Epithelial cell of proximal tubule (primary cell): ENCODE data around the gene ATP6V0B. TPM values are rescaled to one million over a fixed set of nuclear protein-coding genes. Genes with fewer than 3 reads are reported as not detected.
A peak's percentile ranks its signal among the peaks of the same experiment; 100 is the strongest.

Source experiments
- DNase-seq: peaks from one replicate; pipeline ENCODE4 v3.0.0-alpha.2; 2011; ENCODE audit warnings: low read depth
- H3K4me3 ChIP-seq: 2 replicates; pipeline ENCODE4 v1.5.1; 2011; ENCODE audit warnings: low read depth, mild to moderate bottlenecking, low read length
- total RNA-seq: library from RNA; depleted of rRNA; stranded (reverse); fragments of >200 nt; gene quantifications from 2 replicates; pipeline ENCODE4 v1.2.3, GENCODE V29; 2015
- TF ChIP-seq, protein P1 (sequence below): conservative IDR thresholded peaks from 2 replicates; pipeline ENCODE4 v1.5.1; 2012; ENCODE audit warnings: low read depth, mild to moderate bottlenecking, low read length

Gene ATP6V0B
- total RNA-seq, 1 donor from 2014 or later: 139 TPM

DNA sequence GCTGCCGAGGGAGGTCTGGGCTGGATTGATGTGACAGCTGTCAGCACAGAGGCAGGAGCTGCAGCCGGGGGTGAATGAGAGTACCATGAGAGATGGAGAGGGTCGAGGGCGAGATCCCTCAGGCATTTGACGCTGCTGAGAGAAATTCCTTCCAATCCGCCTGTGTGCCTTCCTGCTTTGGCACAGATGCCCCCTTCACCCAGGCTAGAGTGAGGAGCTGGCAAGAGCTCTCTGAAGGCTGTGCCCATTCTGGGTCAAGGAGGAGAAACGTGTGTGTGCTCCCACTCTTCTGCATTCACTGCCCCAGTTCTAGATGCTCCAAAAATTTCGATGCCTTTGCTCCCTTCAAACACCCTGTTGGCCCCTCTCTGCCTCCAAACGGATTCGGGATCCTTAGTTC is 36.4 kb upstream of the ATP6V0B start:
- no peak for DNase-seq
- H3K4me3 ChIP-seq: no peak overlapping the region
- TF ChIP-seq, protein P1, sequence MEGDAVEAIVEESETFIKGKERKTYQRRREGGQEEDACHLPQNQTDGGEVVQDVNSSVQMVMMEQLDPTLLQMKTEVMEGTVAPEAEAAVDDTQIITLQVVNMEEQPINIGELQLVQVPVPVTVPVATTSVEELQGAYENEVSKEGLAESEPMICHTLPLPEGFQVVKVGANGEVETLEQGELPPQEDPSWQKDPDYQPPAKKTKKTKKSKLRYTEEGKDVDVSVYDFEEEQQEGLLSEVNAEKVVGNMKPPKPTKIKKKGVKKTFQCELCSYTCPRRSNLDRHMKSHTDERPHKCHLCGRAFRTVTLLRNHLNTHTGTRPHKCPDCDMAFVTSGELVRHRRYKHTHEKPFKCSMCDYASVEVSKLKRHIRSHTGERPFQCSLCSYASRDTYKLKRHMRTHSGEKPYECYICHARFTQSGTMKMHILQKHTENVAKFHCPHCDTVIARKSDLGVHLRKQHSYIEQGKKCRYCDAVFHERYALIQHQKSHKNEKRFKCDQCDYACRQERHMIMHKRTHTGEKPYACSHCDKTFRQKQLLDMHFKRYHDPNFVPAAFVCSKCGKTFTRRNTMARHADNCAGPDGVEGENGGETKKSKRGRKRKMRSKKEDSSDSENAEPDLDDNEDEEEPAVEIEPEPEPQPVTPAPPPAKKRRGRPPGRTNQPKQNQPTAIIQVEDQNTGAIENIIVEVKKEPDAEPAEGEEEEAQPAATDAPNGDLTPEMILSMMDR: no peak

DNA sequence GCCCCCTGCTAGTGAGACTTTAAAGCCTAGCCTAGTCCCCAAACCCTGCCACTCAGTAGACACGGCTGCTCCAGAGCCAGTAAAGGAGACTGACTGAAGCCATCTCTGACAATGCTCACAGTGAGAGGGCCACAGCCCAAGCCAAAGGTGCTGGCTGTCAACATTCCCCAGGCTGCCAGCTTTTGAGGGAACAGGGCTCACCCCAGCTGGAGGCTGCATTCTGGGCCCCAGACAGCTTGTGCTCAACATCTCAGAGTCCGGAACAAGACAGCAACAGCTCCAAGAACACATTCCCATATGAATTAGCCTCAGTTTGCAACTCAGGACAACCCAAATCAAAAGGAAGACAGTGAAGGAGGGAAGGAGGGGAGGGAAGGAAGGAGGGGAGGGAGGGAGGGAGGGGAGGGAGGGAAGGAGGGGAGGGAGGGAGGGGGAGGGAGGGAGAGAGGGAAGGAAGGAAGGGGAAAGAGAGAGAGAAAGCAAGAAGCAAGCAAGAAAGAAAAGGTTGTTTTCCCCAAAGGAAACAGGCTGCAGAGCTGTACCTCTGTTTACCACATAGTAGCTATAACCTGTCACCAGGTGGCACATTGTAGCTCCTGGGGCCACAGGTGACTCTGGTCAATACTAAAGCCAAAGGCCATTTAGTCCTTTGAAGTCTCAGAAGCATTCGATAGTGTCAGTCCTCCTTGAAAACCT is 35.7 kb upstream of the ATP6V0B start:
- TF ChIP-seq, protein P1: no peak
- no peak for DNase-seq
- no peak overlapping the region for H3K4me3 ChIP-seq

DNA sequence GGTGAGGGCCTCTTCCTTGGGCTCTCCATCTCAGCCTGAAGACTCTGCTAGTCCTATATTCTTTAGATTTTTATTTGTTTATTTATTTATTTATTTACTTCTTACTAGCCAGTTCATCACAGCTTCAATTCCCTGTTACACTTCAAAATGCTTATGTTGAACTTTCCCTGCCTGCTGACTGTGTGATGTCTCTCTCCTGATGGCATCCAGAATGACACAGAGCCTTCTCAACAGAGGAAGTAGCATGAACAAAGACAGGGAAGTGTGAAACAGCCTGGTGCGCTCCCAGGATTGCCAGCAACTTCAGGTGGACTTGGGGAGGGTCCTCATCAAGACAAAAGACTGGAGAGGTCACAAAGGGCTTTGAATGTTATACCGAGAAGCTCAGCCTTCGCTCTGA is 32.3 kb upstream of the ATP6V0B start:
- TF ChIP-seq, protein P1: no peak
- no peak overlapping the region for H3K4me3 ChIP-seq
- no peak for DNase-seq

DNA sequence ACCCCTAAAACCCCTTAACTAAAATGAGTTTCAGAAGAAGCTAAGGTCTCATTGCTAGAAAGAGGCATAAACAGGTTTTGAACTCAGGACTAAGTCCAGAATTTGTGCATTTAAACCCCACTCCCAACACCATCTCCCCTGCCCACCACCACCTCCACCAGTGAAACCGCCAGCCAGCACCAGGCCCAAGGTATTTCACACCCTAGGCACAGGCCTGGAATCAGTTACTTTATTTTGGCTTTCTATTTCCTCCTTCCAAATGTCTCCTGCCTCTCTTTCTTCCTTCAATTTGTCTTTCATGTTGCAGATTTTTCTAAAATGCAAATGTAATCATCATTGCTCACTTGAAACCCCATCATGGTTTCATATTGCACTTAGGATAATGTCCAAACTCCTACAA is 29.9 kb upstream of the ATP6V0B start:
- TF ChIP-seq, protein P1: no peak
- H3K4me3 ChIP-seq: no peak overlapping the region
- DNase-seq: no peak

DNA sequence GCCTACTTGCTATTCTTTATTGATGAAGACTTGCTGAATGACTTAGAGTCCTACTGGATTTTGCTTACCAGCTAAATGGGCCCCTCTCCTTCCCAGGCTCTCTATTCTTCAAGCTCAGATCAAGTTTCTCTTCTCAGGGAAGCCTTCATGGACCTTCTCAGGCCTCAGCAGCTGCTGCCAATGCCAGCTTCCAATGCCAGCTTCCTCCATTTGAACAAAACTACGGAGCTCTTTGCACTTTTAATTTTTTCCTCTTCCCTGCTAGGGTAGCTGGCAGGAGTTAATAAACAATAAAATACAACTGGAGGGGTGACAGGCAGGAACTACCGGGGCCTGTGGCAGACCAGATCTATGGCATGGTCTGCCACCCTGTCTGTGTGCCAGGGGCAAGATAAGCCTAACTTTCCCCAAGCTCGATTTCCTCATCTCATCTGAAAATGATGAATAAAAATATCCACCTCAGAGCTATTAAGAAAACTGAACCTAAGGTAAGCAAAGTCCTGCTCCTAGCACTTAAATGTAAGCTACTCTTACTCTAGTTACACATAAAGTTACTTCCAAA is 29.0 kb upstream of the ATP6V0B start:
- peak overlapping the region; percentile 98 for H3K4me3 ChIP-seq
- TF ChIP-seq, protein P1: no peak

DNA sequence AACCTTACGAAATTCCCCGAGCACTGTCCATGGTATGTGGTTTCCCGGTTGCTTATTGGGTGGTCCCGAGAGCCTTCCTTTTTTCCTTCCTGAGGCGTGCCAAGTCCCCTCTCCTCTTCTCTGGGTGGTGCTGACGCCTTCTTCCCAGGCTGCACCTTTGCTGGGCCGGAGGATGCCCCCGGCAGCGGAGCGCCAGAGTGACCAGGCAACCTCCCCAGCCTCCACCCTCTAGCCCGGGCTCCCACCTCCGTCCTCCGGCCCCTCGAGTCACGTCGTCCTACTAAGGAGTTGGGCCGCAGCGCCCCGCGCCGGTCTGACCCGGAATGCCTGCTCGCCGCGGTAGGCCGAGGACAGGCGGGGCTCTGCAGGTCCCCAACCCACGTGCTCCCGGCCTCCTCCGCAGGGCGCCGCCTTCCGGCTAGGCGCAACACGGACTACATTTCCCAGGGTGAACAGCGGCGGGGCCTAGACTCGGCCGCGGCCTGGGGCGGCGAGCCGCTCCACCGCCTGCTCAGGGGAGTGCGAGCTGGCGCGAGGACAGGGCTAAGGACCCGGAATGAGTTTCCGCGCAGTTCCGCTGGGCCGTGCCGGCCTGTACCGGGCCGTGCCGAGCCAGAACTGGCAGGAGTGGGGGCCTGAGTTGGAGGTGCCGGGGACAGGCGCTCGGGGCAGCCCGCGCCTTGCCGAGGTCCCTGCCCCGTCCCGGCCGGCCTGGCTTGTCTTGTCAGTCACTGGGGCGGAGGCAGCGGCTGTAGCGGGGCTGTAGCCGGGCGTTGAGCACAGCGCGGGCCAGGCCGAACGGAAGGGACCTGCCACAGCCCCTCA is 28.3 kb upstream of the ATP6V0B start, which contains the start of gene IPO13:
TSS of gene IPO13 (plus strand) at position 715 of the 825 bp plus-strand sequence. CDS start 651 bp downstream, outside the sequence.
- peak within 1 kb of the TSS; percentile 98 for H3K4me3 ChIP-seq
- TF ChIP-seq, protein P1: peak; percentile 66
- peak; percentile 55 for DNase-seq

More for the DNA sequence above, 29.0 kb upstream of the ATP6V0B start:
- DNase-seq: no peak
